Posterior cingulate gyrus (tissue), 11 donors: ENCODE data around the gene ZFYVE19.
A peak's percentile ranks its signal among the peaks of the same experiment; 100 is the strongest.

Source experiments
- DNase-seq, 10 donors: peaks; one replicate each; pipeline versions ENCODE4 v3.0.0 to v3.0.0-alpha.2; 2020 to 2021; ENCODE audit warnings: mixed read lengths in 3 of 10
- intact Hi-C: fragments of 100-400 bp; cut with DNase I; formaldehyde crosslinking; loops from one replicate; pipeline ENCODE4 v1.15.1; 2023

The ZFYVE19 gene

GRCh38 chr15:40775007-40775406 lies 31.9 kb upstream of the ZFYVE19 start:
- peak in 1 of 10 donors; percentile 57 for DNase-seq
- intact Hi-C loops: no loop called here

- peak in 2 of 10 donors; percentile 63 to 64 for DNase-seq
- intact Hi-C loops: no loop called here
Measured at GRCh38 chr15:40775740-40776536, 31.0 kb upstream of the ZFYVE19 start.

GRCh38 chr15:40776537-40777141 lies 30.2 kb upstream of the ZFYVE19 start:
- intact Hi-C loops: no loop called here
- DNase-seq: peak in 2 of 10 donors; percentile 58 to 68

- DNase-seq: peak in 4 of 10 donors; percentile 19 to 89 (median 78)
- intact Hi-C loops: no loop called here
Measured at GRCh38 chr15:40782609-40783227, 24.2 kb upstream of the ZFYVE19 start.

- no peak for DNase-seq
- intact Hi-C loops: no loop called here
Measured at GRCh38 chr15:40785164-40785563, 21.7 kb upstream of the ZFYVE19 start.

GRCh38 chr15:40785814-40786213 lies 21.1 kb upstream of the ZFYVE19 start:
- intact Hi-C loops: no loop called here
- peak in 1 of 10 donors; percentile 2 for DNase-seq

- peak in 1 of 10 donors; percentile 25 for DNase-seq
- intact Hi-C loops: no loop called here
Measured at GRCh38 chr15:40787344-40787841, 19.5 kb upstream of the ZFYVE19 start.

- intact Hi-C loops: no loop called here
- peak in 2 of 10 donors; percentile 56 to 80 for DNase-seq
Measured at GRCh38 chr15:40787991-40788390, 18.9 kb upstream of the ZFYVE19 start.

GRCh38 chr15:40789119-40789518 lies 17.8 kb upstream of the ZFYVE19 start:
- peak in 1 of 10 donors; percentile 46 for DNase-seq
- intact Hi-C loops: no loop called here

GRCh38 chr15:40789999-40790398 lies 16.9 kb upstream of the ZFYVE19 start:
- intact Hi-C loops: no loop called here
- peak in 2 of 10 donors; percentile 8 to 16 for DNase-seq

GRCh38 chr15:40790718-40791117 lies 16.2 kb upstream of the ZFYVE19 start:
- DNase-seq: peak in 3 of 10 donors; percentile 5 to 7 (median 7)
- intact Hi-C loops: no loop called here

GRCh38 chr15:40792394-40792793 lies 14.5 kb upstream of the ZFYVE19 start:
- intact Hi-C loops: no loop called here
- peak in 2 of 10 donors; percentile 16 to 62 for DNase-seq

GRCh38 chr15:40793216-40793989 lies 13.5 kb upstream of the ZFYVE19 start:
- intact Hi-C loops: no loop called here
- peak in 4 of 10 donors; percentile 17 to 70 (median 36) for DNase-seq

- DNase-seq: no peak
- intact Hi-C loops: no loop called here
Measured at GRCh38 chr15:40796041-40796440, 10.8 kb upstream of the ZFYVE19 start.

GRCh38 chr15:40796512-40796911 lies 10.4 kb upstream of the ZFYVE19 start:
- intact Hi-C loops: no loop called here
- peak in 1 of 10 donors; percentile 16 for DNase-seq

- intact Hi-C loops: no loop called here
- DNase-seq: no peak
Measured at GRCh38 chr15:40799523-40799922, 7.4 kb upstream of the ZFYVE19 start.

- no peak for DNase-seq
- intact Hi-C loops: no loop called here
Measured at GRCh38 chr15:40803076-40803475, 3.8 kb upstream of the ZFYVE19 start.

- intact Hi-C loops: no loop called here
- peak in 1 of 10 donors; percentile 6 for DNase-seq
Measured at GRCh38 chr15:40803688-40804087, 3.2 kb upstream of the ZFYVE19 start.

GRCh38 chr15:40806672-40807027 lies 239 bp upstream of the ZFYVE19 start:
- intact Hi-C loops: loop anchor here (1.0 to 5.0 kb wide), 4 partner anchors 51 to 219 kb away; partner anchors contain the start of genes RMDN3 and VPS18
- DNase-seq: no peak

- intact Hi-C loops: loop anchor here (1.0 to 5.0 kb wide), 4 partner anchors 53 to 221 kb away; partner anchors contain the start of genes RMDN3 and VPS18
- DNase-seq: peak in 1 of 10 donors; percentile 29
Measured at GRCh38 chr15:40807888-40808461, 1.1 kb downstream of the ZFYVE19 start.
